Stimulated activated CD4-positive, alpha-beta T cell treated with anti-CD3 and anti-CD28 coated beads, Interleukin-1b, Interleukin-23, amount 100 ng/mL, for 1 hour (primary cell): ENCODE measurements around the gene C16orf74.

Experiments
- DNase-seq, 2 donors: peaks; one replicate each; pipeline ENCODE4 v3.0.0-alpha.2; 2020; ENCODE audit warnings: low read depth in 2 of 2

C16orf74 gene

DNA sequence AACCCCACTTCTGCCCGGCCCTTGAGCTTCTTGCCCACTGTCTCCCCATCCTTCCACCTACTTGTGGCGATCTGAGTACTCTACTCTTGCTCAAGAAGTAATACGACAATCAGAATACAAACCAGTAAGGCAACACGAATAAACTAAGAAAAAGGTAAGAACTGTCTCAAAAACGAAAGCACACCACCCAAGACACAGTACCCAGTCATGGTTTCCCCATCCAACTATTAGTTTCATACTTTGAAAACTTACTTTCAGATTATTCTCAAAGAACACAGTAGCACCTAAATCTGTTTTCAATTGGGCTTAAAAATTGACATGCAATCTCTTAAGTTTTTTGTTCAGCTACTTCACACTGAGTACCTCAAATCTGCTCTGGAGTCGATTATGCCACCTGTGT is 76.1 kb downstream of the C16orf74 start:
- no peak for DNase-seq

DNA sequence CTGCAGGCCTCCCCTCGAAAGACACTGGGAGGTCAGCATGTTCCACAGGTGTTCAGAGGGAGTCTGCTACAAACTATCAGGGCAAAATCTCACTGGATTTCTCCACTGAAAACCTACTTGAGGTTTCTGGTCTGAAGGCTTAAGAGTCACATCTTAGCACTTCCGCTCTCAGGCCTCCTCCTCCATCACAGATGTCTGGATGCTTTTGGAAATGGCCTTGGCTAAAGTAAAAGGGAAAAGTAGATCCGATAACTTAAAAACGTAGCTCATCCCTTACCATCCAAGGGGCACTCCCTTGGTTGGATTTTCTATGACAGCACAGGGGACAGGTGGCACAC is 76.5 kb downstream of the C16orf74 start:
- no peak for DNase-seq

DNA sequence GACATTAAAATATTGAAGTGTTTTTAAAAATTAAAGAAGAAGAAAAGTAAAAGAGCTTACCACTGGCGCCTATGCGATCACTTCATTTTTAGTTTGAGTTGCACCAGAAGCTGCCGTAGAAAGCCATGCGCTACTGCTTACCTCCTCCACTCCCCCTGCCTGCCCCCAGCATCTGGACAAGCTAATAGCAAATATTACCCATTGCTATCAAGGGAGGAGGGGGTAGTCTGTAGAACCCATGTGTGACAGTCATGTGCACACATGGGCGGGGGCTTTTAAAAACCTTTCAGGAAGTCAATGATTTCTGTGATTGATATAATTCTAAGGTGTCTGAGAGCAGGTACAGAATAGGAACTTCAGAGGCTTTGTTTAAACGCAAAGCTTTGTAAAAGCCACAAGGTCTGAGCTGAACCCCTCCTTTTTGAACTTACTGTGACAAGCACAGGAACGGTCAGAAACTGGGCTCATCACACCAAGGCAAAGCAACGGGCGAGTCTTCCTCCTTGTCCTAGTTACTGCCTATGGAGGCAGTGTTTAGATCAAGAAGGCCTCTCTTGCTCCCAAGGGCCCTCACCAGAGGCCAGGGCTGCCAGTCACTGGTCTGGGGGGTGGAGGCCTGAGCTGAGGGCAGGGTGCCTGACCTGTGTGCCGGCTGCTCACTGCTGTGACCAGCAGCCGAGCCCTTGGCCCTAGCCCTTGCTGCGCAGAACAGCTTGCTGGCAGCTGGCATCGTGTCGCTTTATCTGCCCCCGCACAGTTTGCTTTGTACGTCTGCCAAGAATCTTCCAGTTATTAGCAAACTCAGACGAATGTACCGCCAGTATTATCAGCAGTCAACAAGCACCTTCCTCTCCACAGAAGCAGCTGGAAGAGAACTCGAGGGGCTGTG is 77.1 kb downstream of the C16orf74 start:
- no peak for DNase-seq

DNA sequence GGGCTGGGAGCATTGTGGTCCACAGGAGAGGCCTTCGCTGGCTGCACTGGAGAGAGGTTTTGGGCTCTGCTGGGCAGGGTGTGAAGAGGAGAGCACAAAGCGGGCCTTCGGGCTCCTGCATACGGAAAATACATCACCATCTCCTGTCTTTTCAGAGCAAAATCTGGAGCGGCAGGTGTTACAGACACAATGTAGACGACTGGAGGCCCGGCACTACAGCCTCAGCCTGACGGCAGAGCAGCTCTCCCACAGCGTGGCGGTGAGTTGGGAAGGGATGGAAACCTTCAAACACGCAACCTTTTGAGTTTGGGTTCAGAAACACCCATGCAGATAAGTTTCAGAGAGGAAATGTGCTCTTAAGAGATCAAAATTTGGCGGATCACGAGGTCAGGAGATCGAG is 80.1 kb downstream of the C16orf74 start:
- no peak for DNase-seq

DNA sequence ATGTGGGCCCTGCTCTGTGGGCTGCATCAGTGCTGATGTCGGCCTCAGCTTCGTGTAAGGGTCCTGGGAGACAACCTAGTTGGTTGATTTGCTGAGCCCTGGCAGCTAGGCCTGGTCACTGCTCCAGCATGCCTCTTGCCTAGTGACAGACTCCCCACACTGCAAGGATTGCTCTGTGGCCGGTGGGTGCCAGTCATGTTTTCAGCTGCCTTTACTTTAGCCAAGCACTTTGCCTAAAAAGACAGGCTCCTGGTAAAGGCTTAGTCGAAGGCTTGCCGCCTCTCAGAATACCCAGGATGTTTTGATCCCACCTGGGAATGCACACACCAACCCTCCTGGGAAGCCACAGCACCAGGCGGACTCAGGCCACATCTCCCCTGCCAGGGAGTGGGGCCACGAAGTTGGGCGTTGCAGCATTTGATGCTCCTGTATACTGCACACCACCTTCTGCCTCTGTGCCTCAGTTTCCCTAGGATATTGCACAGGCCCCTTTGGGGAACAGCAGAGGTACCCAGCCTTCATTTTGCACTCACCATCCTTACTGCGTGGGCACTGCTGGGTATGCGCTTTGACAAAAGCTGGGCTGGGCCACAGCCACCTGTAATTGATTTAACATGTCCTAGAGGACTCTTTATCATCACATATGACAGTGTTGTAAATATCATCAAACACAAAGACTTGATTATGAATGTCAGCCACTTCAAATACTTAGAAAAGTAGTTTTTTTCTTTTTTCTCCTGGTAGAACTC is 82.0 kb downstream of the C16orf74 start:
- DNase-seq: no peak

DNA sequence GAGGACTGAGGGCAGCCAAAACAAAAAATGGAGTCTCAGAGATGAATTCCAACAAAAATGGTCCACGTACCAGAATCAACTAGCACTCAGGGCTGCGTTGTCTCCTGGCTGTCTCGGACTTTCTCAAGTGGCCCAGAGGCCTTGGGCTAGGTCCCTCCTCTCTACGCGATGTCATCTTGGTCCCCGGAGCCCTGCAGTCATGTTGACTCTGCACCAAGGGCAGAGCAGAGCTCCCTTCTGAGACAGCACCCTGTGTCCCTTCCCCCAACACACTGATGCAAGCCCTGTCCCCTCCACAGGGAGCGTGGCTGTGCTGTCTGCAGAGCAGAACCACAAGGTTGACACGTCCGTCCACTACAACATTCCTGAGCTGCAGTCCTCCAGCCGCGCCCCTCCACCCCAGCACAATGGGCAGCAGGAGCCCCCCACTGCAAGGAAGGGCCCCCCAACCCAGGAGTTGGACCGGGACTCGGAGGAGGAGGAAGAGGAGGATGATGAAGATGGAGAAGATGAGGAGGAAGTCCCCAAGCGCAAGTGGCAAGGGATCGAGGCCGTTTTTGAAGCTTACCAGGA is 83.0 kb downstream of the C16orf74 start:
- no peak for DNase-seq

DNA sequence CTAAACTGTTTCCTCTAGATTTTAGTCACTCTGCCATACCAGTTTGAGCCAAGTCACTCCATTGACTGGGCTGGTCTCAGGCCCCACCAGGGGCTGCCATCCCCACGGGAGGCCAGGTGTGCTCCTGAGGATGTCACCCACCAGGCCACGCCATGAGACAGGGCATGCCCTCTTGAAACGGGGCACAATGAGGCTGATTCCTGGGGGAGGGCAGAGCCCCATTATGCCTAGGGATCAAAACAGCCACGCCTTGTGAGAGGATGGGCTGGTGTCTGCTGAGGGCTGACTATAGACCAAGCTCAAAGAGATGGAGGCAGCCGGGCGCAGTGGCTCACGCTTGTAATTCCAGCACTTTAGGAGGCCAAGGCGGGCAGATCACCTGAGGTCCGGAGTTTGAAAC is 83.6 kb downstream of the C16orf74 start:
- no peak for DNase-seq

DNA sequence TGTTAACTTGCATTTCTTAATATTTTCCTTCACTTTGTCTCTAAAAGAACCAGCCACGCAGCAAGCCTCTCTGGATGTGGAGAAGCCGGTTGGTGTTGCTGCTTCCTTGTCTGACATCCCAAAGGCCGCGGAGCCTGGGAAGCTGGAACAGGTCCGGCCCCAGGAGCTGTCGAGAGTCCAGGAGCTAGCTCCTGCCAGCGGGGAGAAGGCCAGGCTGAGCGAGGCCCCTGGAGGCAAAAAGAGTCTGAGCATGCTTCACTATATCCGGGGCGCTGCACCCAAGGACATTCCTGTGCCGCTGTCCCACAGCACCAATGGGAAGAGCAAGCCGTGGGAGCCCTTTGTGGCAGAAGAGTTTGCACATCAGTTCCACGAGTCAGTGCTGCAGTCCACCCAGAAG is 85.0 kb downstream of the C16orf74 start:
- no peak for DNase-seq

DNA sequence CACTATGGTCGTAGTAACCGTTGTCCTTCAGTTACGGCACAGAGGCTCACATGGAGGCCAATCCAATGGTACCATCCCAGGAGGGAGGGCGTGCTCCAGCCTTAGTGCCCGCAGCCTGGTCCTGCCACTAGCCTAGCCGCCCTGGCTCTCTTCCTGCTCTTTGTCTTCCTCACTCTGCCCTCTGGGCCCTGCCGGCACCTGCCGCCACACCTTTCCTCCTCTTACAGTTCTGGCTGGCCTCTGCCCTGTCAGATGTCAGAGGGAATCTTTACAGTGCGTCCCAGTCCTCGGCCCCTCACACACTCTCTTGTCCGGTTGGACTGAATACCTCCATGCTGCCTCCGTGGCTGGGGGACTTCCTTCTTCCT is 85.5 kb downstream of the C16orf74 start:
- no peak for DNase-seq

DNA sequence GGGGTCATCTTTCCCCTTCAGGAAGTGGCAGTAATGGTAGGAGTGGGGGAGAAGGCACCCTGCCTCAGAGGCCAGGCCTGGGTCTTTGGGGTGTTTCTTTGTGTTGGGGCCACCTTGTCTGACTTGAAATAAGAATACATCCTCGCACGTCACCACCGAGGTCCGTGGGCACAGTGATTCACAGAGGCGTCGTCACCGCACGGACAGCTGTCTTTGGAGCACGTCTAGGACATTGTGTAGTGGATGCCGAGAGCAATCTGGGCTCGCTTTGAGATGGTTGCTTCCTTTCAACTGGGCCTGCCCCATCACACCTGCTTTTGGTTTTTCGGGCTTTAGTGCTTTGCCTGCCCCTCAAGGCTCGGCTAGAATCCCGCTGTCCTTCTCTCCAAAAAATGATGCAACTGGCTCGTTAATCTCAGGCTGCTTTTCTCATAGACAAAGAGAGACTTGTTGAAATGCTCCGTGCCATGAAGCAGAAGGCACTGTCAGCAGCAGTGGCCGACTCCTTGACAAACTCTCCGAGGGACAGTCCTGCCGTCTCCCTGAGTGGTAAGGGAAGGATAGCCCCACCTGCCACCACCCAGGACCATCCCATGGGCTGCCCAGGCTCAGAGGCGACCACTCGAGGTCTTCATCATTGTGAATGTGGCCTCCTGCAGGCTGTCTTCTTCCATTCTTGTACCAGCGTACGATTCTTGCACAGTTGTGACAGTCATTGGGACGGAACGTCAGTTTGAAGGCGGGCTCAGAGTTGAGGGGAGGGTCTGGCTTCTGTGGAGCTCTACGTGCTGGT is 86.1 kb downstream of the C16orf74 start:
- no peak for DNase-seq

DNA sequence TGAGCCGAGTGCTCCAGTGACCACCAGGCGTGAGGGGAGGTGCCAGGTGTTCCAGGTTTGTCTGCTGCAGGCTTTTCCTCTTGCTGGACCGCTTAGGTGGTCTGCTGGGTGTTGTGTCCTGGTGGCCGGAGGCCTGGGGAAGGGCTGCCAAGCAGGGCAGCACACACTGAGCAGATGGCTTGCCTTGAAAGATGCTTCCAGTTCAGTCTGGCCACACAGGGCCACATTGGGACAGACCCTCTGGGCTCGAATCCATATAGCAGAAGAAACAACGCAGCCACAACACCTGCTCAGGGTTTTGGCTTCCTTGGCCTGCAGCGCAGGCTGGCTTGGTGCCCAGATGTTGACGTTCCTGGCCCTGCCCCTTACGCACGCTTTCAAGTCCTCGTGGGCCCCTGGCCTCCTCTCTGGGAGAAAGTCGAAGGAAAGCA is 87.0 kb downstream of the C16orf74 start:
- no peak for DNase-seq

DNA sequence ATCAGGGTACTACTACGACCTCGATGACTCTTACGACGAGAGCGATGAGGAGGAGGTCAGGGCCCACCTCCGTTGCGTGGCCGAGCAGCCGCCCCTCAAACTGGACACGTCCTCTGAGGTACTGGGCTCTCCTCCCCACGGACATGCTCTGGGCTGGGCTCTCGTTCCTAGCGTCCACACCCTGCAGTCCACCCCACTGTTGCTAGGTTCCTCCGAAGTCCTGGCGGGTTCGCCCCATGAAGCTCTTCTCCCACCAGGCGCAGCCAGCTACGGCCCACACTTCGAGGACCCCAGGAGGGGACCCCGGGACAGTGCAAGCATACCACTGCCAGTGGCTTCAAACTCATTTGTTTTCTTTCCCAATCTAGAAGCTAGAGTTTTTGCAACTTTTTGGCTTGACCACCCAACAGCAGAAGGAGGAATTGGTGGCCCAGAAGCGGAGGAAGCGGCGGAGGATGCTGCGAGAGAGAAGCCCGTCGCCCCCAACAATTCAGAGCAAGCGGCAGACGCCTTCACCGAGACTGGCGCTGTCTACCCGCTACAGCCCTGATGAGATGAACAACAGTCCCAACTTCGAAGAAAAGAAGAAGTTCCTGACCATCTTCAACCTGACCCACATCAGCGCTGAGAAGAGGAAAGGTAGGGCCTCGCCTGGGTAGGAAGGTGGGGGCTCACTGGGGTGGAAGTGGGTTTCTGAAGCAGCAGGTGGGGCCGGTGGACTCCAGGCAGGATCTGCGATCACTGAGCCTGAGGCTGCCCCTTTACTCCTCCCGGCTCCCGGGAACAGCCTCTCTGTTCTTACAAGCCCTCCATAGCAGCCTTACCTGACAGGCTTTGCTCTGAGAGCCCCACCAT is 87.7 kb downstream of the C16orf74 start:
- no peak for DNase-seq

DNA sequence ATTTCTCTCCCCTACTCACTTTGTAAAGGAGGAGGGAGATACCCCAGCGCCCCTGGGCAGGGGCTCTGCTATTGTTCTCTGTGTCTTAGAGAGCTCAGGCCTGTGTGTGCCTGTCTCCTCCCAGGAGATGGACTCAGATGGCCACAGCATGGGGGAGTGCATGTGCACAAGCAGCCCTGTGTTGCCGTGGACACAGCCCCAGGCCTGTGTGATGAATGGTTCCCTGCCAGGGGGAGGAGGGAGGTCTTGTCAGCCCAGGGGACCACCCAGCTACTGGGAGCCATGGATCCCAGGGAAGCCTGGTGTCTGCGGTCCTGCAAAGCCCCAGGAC is 88.4 kb downstream of the C16orf74 start:
- DNase-seq: no peak

DNA sequence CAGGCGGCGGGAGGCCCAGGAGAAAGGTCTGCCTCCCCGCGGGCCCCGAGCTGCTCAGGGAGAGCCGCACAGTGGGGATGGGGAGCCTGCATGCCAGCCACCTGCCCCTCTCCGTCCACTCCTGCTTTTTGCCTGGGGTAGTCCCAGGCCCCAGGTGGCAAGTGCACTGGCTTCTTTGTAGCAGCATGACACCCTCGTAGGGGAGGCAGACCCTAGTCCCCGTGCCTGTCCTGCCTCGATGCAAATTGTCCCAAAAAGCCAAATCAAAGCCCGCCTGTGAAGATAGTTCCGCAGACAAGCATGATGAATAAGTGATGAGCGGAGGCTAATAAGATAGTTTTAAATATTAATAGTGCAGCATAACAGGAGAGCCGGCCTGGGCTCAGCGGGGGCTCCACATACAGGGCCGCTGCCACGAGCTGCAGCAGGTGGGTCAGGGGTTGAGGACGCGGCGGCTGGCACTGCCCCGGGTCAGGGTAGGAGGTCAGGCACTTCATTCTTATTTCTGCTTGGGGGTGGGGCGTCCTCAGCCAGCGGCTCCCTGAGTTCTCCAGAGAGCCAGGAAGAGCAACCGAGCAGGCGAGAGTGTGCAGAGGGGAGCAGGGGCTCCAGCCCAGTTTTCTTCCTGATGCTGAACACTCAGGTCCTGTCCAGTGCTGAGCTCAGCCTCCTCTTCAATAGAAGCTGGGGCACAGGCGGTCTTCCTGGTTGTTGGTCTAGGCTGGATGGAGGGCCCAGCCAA is 89.0 kb downstream of the C16orf74 start:
- no peak for DNase-seq

DNA sequence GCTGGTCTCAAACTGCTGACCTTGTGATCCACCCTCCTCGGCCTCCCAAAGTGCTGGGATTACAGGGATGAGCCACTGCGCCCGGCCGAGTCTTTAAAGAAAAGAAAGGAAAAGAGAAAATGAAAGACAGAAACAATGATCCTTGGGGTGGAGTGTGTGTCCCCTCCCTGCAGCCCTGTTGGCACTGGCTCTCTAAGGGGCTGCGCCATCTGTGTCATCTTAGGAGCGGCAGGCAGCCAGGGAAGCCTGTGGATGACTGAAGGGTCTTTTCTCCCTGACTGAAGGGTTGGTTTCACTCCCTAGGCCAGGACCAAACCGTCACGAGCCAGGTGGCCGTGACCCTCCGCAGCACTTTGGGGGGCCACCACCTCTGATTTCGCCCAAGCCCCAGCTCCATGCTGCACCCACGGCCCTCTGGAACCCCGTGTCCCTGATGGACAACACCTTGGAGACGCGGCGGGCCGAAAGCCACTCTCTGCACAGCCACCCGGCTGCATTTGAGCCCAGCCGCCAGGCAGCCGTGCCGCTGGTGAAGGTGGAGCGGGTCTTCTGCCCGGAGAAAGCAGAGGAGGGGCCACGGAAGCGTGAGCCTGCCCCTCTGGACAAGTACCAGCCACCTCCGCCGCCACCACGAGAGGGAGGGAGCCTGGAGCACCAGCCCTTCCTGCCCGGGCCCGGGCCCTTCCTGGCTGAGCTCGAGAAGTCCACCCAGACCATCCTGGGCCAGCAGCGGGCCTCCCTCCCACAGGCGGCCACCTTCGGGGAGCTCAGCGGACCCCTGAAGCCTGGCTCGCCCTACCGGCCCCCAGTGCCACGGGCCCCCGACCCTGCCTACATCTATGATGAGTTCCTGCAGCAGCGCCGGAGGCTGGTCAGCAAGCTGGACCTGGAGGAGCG is 89.8 kb downstream of the C16orf74 start:
- no peak for DNase-seq

DNA sequence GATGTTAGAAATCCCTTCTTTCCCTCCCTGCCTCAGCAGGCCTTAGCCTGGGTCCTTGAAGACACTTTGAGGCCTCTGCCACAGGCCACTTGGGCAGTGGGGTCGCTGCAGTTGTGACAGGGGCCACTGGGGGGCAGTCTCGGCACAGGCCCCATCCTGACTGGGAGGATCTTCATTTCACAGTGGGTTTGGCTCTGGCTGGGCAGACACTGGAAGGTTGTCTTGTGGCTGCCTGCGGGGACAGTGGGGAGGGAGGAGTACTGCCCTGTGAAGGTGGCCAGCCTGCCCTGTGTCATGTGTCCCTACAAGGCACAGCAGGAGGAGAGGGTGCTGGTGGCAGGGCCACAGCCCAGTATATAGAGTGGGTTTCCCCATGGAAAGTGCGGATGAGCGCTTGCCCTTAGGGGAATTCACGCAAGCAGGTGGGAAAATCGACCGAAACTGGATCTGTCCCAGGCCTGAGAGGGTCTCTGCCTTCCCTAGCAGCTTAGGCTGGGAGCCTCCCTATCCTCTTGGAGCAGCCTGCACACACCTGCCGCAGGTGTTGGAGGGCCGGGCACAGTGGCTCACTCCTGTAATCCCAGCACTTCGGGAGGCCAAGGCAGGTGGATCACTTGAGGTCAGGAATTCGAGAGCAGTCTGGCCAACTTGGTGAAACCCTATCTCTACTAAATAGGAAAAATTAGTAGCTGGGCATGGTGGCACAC is 90.9 kb downstream of the C16orf74 start:
- DNase-seq: peak; percentile 12 to 53

DNA sequence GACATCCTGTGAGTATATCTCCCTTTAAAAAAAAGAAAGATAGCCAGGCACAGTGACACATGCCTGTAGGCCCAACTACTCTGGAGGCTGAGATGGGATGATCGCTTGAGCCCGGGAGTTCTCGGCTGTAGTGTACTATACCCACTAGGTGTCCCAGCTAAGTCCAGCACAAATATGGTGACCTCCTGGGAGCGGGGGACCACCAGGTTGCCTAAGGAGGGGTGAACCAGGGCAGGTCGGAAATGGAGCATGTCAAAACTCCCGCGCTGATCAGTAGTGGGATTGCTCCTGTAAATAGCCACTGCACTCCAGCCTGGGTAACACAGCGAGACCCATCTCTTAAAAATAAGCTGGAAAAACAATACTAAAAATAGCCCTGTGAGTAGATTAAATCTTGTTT is 91.6 kb downstream of the C16orf74 start:
- DNase-seq: no peak

DNA sequence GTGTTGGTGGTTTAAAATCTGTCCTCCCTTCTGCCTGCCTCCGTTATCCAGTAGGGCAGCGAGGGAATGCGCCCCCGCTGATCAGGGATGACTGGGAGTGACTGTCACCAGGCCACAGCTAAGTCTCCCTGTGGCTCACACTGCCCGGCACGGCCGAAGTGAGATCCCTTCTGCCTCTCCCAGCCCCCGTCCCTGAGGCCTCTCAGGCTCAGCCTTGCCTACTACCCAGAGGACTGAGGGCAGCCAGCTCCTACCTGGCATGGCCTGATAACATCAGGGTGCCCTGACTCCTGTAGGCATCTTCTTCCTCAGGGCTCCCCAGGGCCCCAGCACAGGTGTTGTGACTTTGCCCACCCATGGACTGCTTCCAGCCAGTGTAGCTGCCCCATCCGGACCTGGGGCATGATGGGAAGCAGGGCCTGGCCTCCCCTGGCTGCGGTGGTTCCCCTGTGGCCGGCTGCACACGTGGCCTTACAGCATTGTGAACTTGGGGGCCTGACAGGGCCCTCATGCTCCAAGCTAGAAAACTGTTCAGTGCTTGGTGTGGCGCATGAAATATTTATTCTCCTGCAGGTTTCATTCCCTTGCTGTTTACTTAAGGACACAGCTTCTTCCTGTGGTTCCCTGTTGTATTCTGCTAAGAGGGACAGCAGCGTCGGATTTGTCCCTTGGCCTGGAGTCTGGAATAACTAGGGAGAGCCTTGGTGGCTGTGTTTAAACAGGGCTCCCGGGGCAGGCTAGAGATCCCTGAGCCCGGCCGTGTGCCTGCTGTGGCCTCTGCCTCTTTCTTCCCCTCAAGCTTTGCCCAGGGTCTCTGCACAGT is 92.2 kb downstream of the C16orf74 start:
- DNase-seq: no peak
